Measurements from ENCODE around the gene SH2D6.

Gene SH2D6

GRCh38 chr2:85440729-85441128 lies 22.2 kb downstream of the SH2D6 start:
- DNase-seq = no peak

GRCh38 chr2:85441864-85442263 lies 23.4 kb downstream of the SH2D6 start:
- no peak for DNase-seq

GRCh38 chr2:85444629-85445172 lies 26.2 kb downstream of the SH2D6 start:
- no peak for DNase-seq

GRCh38 chr2:85445316-85446295 lies 27.1 kb downstream of the SH2D6 start:
- DNase-seq = no peak

GRCh38 chr2:85446296-85447221 lies 28.0 kb downstream of the SH2D6 start:
- no peak for DNase-seq

GRCh38 chr2:85447222-85447585 lies 28.7 kb downstream of the SH2D6 start:
- no peak for DNase-seq

GRCh38 chr2:85448461-85449213 lies 30.1 kb downstream of the SH2D6 start:
- DNase-seq = no peak

- no peak for DNase-seq
Measured at GRCh38 chr2:85449214-85449588, 30.7 kb downstream of the SH2D6 start.

GRCh38 chr2:85452237-85452636 lies 33.7 kb downstream of the SH2D6 start:
- DNase-seq = no peak

GRCh38 chr2:85453571-85453970 lies 35.1 kb downstream of the SH2D6 start:
- no peak for DNase-seq

- DNase-seq = no peak
Measured at GRCh38 chr2:85455552-85456090, 37.1 kb downstream of the SH2D6 start.

- no peak for DNase-seq
Measured at GRCh38 chr2:85457043-85457442, 38.5 kb downstream of the SH2D6 start.

- DNase-seq = no peak
Measured at GRCh38 chr2:85457877-85458316, 39.4 kb downstream of the SH2D6 start.

GRCh38 chr2:85458601-85459563 lies 40.4 kb downstream of the SH2D6 start:
- no peak for DNase-seq

- no peak for DNase-seq
Measured at GRCh38 chr2:85459771-85460170, 41.3 kb downstream of the SH2D6 start.

GRCh38 chr2:85462322-85462721 lies 43.8 kb downstream of the SH2D6 start:
- DNase-seq = no peak

- DNase-seq = no peak
Measured at GRCh38 chr2:85468096-85468703, 49.7 kb downstream of the SH2D6 start.

GRCh38 chr2:85468704-85469349 lies 50.3 kb downstream of the SH2D6 start:
- no peak for DNase-seq

- DNase-seq = no peak
Measured at GRCh38 chr2:85470850-85471800, 52.6 kb downstream of the SH2D6 start.
